NK-92 (cell line): Measurements from ENCODE around the gene BRPF3.

Experiments
- DNase-seq: peaks from one replicate; lab custom pipeline; 2025; ENCODE audit not compliant: unreplicated experiment; lab: John Stamatoyannopoulos, UW

BRPF3 gene

GRCh38 chr6:36227379-36228228 lies 31.1 kb downstream of the BRPF3 start:
- no peak for DNase-seq

GRCh38 chr6:36229223-36229622 lies 32.7 kb downstream of the BRPF3 start:
- DNase-seq, result no peak

- DNase-seq, result no peak
Measured at GRCh38 chr6:36230371-36230770, 33.8 kb downstream of the BRPF3 start.

GRCh38 chr6:36232172-36232571 lies 35.6 kb downstream of the BRPF3 start:
- DNase-seq, result no peak

GRCh38 chr6:36235309-36235708 lies 38.8 kb downstream of the BRPF3 start:
- no peak for DNase-seq

- no peak for DNase-seq
Measured at GRCh38 chr6:36235862-36236261, 39.3 kb downstream of the BRPF3 start.

GRCh38 chr6:36239774-36240173 lies 43.2 kb downstream of the BRPF3 start:
- DNase-seq, result no peak

- no peak for DNase-seq
Measured at GRCh38 chr6:36241728-36242127, 45.2 kb downstream of the BRPF3 start.

GRCh38 chr6:36242161-36242560 lies 45.6 kb downstream of the BRPF3 start:
- no peak for DNase-seq

- DNase-seq, result no peak
Measured at GRCh38 chr6:36242626-36243025, 46.1 kb downstream of the BRPF3 start.

GRCh38 chr6:36243562-36244212 lies 47.1 kb downstream of the BRPF3 start:
- DNase-seq, result no peak

- no peak for DNase-seq
Measured at GRCh38 chr6:36244641-36245280, 48.2 kb downstream of the BRPF3 start.

- no peak for DNase-seq
Measured at GRCh38 chr6:36245572-36246061, 49.1 kb downstream of the BRPF3 start.

GRCh38 chr6:36246506-36247268 lies 50.1 kb downstream of the BRPF3 start:
- no peak for DNase-seq

GRCh38 chr6:36247693-36248092 lies 51.1 kb downstream of the BRPF3 start:
- DNase-seq, result no peak

- no peak for DNase-seq
Measured at GRCh38 chr6:36248980-36249379, 52.4 kb downstream of the BRPF3 start.

GRCh38 chr6:36249536-36249935 lies 53.0 kb downstream of the BRPF3 start:
- no peak for DNase-seq

GRCh38 chr6:36252005-36252404 lies 55.5 kb downstream of the BRPF3 start:
- no peak for DNase-seq

- no peak for DNase-seq
Measured at GRCh38 chr6:36263390-36264000, 67.0 kb downstream of the BRPF3 start.

- no peak for DNase-seq
Measured at GRCh38 chr6:36265744-36266143, 69.2 kb downstream of the BRPF3 start.
